ENCODE data around the gene CDK18. TPM values are rescaled to one million over a fixed set of nuclear protein-coding genes. Genes with fewer than 3 reads are reported as not detected.

The CDK18 gene
- total and polyA plus RNA-seq, 2 donors, result 1.8 to 5.4 TPM

DNA sequence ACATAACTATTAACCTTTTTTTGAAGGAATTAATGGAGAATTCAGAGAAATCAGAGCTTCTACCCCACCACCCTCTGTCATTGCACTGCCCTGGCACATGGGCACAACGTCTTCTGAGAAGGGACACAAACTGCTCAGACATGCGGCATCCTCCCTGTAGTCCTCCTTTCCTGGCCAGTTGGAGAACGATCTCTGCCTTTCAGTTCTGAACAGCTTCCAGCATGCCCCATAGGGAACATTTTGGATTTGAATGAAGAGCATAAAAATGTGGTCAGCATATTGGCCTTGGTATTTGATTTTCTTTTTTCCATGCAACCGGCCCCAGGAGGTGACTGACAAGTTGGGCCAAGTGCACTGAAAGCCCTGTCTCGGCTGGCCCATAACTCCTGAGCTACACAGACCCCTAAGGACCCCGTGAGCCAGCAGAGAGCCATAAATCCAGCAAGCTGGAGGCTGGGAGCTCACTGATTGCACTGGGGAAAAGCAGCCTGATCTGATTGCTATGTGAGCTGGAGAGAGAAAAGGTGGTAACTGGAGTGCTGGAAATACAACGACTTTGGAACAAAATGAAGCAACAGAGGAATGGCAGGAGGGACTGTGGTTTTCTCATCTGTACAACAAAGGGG, 37.8 kb upstream of the CDK18 start:
- Histone ChIP-seq H3K4me3 (ENCODE audit: low read length in 2 of 2) (no peak overlapping the region), H3K9me3 (ENCODE audit: control insufficient read depth in 2 of 2, insufficient read depth in 1 of 2, low read length in 1 of 2) (no peaks in the 10 kb centered on the region), H3K4me1 (ENCODE audit: control insufficient read depth in 2 of 2, insufficient read depth in 2 of 2, low read length in 2 of 2) (no peaks in the 10 kb centered on the region), H3K27ac (ENCODE audit: low read depth in 1 of 2, low read length in 1 of 2) (no peak overlapping the region), H3K36me3 (ENCODE audit: control insufficient read depth in 2 of 2, insufficient read depth in 2 of 2, low read length in 1 of 2) (no peaks in the 10 kb centered on the region), H3K27me3 (ENCODE audit: control insufficient read depth in 2 of 2, insufficient read depth in 1 of 2, low read length in 1 of 2) (peaks cover 0 to 34% of the 10 kb centered on the region in 2 donors)
- WGBS, result 64% methylated on average over 7 of the region's 7 CpGs
- no peak for DNase-seq (ENCODE audit: low read depth in 6 of 9, low spot score in 9 of 9)

DNA sequence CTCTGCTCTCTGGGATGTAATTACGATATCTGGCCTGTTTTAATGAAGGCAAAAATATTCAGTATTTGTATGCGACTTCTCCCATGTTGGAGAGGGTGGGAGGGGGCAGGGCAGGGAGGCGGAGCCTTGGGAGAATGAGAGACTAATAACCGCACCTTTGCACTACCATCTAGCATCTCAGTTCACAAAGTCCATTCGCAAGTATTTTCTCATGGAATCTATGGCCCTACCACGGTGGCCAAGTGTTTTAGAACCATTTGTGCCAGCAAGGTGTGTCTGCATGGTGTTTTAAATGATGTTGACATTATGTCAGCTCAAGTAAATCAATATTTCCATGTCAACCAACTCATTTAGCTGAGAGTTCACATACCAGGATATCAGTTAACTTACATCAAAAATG, 34.3 kb upstream of the CDK18 start:
- Histone ChIP-seq H3K4me3 (ENCODE audit: low read length in 2 of 2) (no peak overlapping the region), H3K36me3 (ENCODE audit: control insufficient read depth in 2 of 2, insufficient read depth in 2 of 2, low read length in 1 of 2) (no peaks in the 10 kb centered on the region), H3K27ac (ENCODE audit: low read depth in 1 of 2, low read length in 1 of 2) (no peak overlapping the region), H3K9me3 (ENCODE audit: control insufficient read depth in 2 of 2, insufficient read depth in 1 of 2, low read length in 1 of 2) (peaks cover 0 to 2% of the 10 kb centered on the region in 2 donors), H3K27me3 (ENCODE audit: control insufficient read depth in 2 of 2, insufficient read depth in 1 of 2, low read length in 1 of 2) (peaks cover 0 to 35% of the 10 kb centered on the region in 2 donors), H3K4me1 (ENCODE audit: control insufficient read depth in 2 of 2, insufficient read depth in 2 of 2, low read length in 2 of 2) (no peaks in the 10 kb centered on the region)
- WGBS, result 92% methylated on average over 6 of the region's 6 CpGs
- no peak for DNase-seq (ENCODE audit: low read depth in 6 of 9, low spot score in 9 of 9)

DNA sequence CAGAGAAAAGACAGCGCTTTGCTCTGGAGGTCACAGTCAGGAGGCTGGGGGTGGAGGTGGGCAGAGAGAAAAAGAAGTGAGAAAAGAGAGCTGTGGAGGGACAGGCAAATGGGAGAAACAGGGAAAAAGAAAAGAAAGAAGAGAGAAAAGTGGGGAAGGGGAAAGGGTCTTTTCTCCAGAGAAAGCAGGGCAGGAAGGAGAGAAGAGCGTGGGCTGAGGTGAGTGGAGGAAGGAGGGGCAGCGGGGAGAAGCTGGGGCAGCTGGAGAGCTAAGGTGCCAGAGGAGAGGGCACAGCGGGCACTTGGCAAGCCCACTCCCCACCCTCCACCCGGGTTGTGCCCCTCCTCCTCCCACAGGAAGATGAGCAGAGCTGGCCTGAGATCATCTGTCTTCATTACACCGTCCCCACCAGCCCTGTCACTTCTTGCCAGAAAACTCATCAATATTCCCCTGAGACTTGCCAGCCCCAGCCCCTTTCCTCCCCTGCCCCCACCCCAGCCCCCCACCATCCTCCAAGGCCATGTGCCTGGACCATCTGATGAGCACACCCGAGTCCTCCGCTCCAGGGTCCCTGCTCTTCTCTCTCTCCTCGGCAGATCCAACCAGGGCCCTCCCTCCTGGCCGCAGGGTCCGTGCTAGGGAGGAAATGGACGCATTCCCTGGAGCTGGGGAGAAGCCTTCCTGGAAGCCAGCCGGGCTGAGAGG, 31.6 kb upstream of the CDK18 start:
- WGBS, result 24% methylated on average over 13 of the region's 13 CpGs
- Histone ChIP-seq H3K4me3 (ENCODE audit: low read length in 2 of 2) (no peak overlapping the region), H3K27ac (ENCODE audit: low read depth in 1 of 2, low read length in 1 of 2) (no peak overlapping the region), H3K4me1 (ENCODE audit: control insufficient read depth in 2 of 2, insufficient read depth in 2 of 2, low read length in 2 of 2) (no peaks in the 10 kb centered on the region), H3K9me3 (ENCODE audit: control insufficient read depth in 2 of 2, insufficient read depth in 1 of 2, low read length in 1 of 2) (peaks cover 0 to 2% of the 10 kb centered on the region in 2 donors), H3K27me3 (ENCODE audit: control insufficient read depth in 2 of 2, insufficient read depth in 1 of 2, low read length in 1 of 2) (peaks cover 2 to 23% of the 10 kb centered on the region in 2 donors), H3K36me3 (ENCODE audit: control insufficient read depth in 2 of 2, insufficient read depth in 2 of 2, low read length in 1 of 2) (no peaks in the 10 kb centered on the region)
- no peak for DNase-seq (ENCODE audit: low read depth in 6 of 9, low spot score in 9 of 9)

DNA sequence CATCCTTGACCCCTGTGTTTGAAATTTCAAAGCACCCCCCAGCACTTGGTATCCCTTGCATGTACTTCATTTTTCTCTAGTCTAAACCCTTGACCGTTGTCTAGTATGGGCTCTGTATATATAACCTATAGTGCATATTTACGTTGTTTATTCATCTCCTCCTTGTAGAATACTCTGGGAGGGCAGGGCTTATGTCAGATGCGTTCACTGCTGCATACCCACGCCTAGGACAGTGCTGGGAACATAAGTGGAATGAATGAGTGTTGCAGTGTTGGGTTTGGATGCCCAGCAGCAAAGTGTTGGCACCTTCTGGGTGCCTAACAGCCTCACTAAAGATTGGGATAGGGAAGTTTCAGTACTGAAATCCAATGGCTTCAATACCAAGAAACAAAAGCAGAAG, 31.0 kb upstream of the CDK18 start:
- Histone ChIP-seq H3K36me3 (ENCODE audit: control insufficient read depth in 2 of 2, insufficient read depth in 2 of 2, low read length in 1 of 2) (no peaks in the 10 kb centered on the region), H3K4me3 (ENCODE audit: low read length in 2 of 2) (no peak overlapping the region), H3K9me3 (ENCODE audit: control insufficient read depth in 2 of 2, insufficient read depth in 1 of 2, low read length in 1 of 2) (peaks cover 0 to 2% of the 10 kb centered on the region in 2 donors), H3K27me3 (ENCODE audit: control insufficient read depth in 2 of 2, insufficient read depth in 1 of 2, low read length in 1 of 2) (peaks cover 2 to 20% of the 10 kb centered on the region in 2 donors), H3K4me1 (ENCODE audit: control insufficient read depth in 2 of 2, insufficient read depth in 2 of 2, low read length in 2 of 2) (no peaks in the 10 kb centered on the region), H3K27ac (ENCODE audit: low read depth in 1 of 2, low read length in 1 of 2) (no peak overlapping the region)
- 66% methylated on average over 4 of the region's 4 CpGs for WGBS
- no peak for DNase-seq (ENCODE audit: low read depth in 6 of 9, low spot score in 9 of 9)

- no peaks in the 10 kb centered on the region for H3K4me1 ChIP-seq (ENCODE audit: control insufficient read depth in 2 of 2, insufficient read depth in 2 of 2, low read length in 2 of 2)
- peaks cover 0 to 2% of the 10 kb centered on the region in 2 donors for H3K9me3 ChIP-seq (ENCODE audit: control insufficient read depth in 2 of 2, insufficient read depth in 1 of 2, low read length in 1 of 2)
- H3K36me3 ChIP-seq (ENCODE audit: control insufficient read depth in 2 of 2, insufficient read depth in 2 of 2, low read length in 1 of 2), result no peaks in the 10 kb centered on the region
- peaks cover 2 to 19% of the 10 kb centered on the region in 2 donors for H3K27me3 ChIP-seq (ENCODE audit: control insufficient read depth in 2 of 2, insufficient read depth in 1 of 2, low read length in 1 of 2)
- WGBS, result 94% methylated on average over 7 of the region's 7 CpGs
- no peak overlapping the region for H3K27ac ChIP-seq (ENCODE audit: low read depth in 1 of 2, low read length in 1 of 2)
- H3K4me3 ChIP-seq (ENCODE audit: low read length in 2 of 2), result no peak overlapping the region
- DNase-seq (ENCODE audit: low read depth in 6 of 9, low spot score in 9 of 9), result no peak
Observed at GRCh38 chr1:205473966-205474365, 30.5 kb upstream of the CDK18 start.

DNA sequence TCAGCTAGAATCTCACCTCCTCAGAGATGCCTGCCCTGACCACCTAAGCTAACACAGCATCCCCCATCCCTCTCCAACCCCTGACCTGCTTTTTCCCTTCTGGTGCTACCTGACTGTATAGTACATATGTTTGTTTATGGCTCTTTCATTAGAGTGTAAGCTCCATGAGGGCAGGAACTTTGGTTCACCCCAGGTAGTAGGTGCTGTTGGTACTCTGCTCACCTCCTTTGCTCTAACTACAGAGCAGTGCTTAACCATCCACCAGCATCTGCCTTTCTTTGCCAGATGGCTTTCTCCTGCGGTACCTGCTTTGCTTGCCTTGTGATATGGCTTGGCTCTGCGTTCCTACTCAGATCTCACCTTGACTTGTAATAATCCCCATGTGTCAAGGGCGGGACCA, 29.9 kb upstream of the CDK18 start:
- peaks cover 0 to 2% of the 10 kb centered on the region in 2 donors for H3K9me3 ChIP-seq (ENCODE audit: control insufficient read depth in 2 of 2, insufficient read depth in 1 of 2, low read length in 1 of 2)
- DNase-seq (ENCODE audit: low read depth in 6 of 9, low spot score in 9 of 9), result no peak
- H3K27me3 ChIP-seq (ENCODE audit: control insufficient read depth in 2 of 2, insufficient read depth in 1 of 2, low read length in 1 of 2), result peaks cover 2 to 18% of the 10 kb centered on the region in 2 donors
- H3K27ac ChIP-seq (ENCODE audit: low read depth in 1 of 2, low read length in 1 of 2), result no peak overlapping the region
- 97% methylated on average over 3 of the region's 3 CpGs for WGBS
- H3K4me1 ChIP-seq (ENCODE audit: control insufficient read depth in 2 of 2, insufficient read depth in 2 of 2, low read length in 2 of 2), result no peaks in the 10 kb centered on the region
- no peak overlapping the region for H3K4me3 ChIP-seq (ENCODE audit: low read length in 2 of 2)
- H3K36me3 ChIP-seq (ENCODE audit: control insufficient read depth in 2 of 2, insufficient read depth in 2 of 2, low read length in 1 of 2), result no peaks in the 10 kb centered on the region

- H3K4me1 ChIP-seq (ENCODE audit: control insufficient read depth in 2 of 2, insufficient read depth in 2 of 2, low read length in 2 of 2), result peaks cover 0 to 5% of the 10 kb centered on the region in 2 donors
- H3K4me3 ChIP-seq (ENCODE audit: low read length in 2 of 2), result no peak overlapping the region
- WGBS, result 100% methylated on average over 1 of the region's 1 CpG
- DNase-seq (ENCODE audit: low read depth in 6 of 9, low spot score in 9 of 9), result no peak
- no peaks in the 10 kb centered on the region for H3K36me3 ChIP-seq (ENCODE audit: control insufficient read depth in 2 of 2, insufficient read depth in 2 of 2, low read length in 1 of 2)
- peaks cover 0 to 2% of the 10 kb centered on the region in 2 donors for H3K9me3 ChIP-seq (ENCODE audit: control insufficient read depth in 2 of 2, insufficient read depth in 1 of 2, low read length in 1 of 2)
- peaks cover 2 to 23% of the 10 kb centered on the region in 2 donors for H3K27me3 ChIP-seq (ENCODE audit: control insufficient read depth in 2 of 2, insufficient read depth in 1 of 2, low read length in 1 of 2)
- no peak overlapping the region for H3K27ac ChIP-seq (ENCODE audit: low read depth in 1 of 2, low read length in 1 of 2)
Observed at GRCh38 chr1:205475855-205476254, 28.6 kb upstream of the CDK18 start.

DNA sequence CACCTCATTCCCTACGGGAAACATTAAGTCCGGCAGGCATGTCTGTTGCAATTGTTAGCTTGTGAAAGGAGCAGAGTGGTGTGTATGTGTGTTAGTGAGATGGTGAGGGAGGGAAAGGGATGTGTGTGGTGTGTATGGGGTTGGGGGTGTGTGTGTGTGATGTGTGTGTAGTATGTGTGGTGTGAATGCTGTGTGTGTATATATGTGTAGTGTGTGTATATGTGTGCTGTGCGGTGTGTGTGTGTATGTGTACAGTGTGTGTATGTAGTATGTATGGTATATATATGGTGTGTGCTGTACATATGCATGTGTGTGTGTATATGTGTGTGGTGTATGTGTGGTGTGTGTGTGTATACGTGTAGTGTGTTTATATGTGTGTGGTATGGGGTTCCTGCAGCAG, 27.8 kb upstream of the CDK18 start:
- Histone ChIP-seq H3K4me3 (ENCODE audit: low read length in 2 of 2) (no peak overlapping the region), H3K27ac (ENCODE audit: low read depth in 1 of 2, low read length in 1 of 2) (no peak overlapping the region), H3K9me3 (ENCODE audit: control insufficient read depth in 2 of 2, insufficient read depth in 1 of 2, low read length in 1 of 2) (peaks cover 0 to 2% of the 10 kb centered on the region in 2 donors), H3K27me3 (ENCODE audit: control insufficient read depth in 2 of 2, insufficient read depth in 1 of 2, low read length in 1 of 2) (peaks cover 3 to 30% of the 10 kb centered on the region in 2 donors), H3K4me1 (ENCODE audit: control insufficient read depth in 2 of 2, insufficient read depth in 2 of 2, low read length in 2 of 2) (peaks cover 0 to 10% of the 10 kb centered on the region in 2 donors), H3K36me3 (ENCODE audit: control insufficient read depth in 2 of 2, insufficient read depth in 2 of 2, low read length in 1 of 2) (no peaks in the 10 kb centered on the region)
- DNase-seq (ENCODE audit: low read depth in 6 of 9, low spot score in 9 of 9), result no peak
- 97% methylated on average over 4 of the region's 4 CpGs for WGBS

DNA sequence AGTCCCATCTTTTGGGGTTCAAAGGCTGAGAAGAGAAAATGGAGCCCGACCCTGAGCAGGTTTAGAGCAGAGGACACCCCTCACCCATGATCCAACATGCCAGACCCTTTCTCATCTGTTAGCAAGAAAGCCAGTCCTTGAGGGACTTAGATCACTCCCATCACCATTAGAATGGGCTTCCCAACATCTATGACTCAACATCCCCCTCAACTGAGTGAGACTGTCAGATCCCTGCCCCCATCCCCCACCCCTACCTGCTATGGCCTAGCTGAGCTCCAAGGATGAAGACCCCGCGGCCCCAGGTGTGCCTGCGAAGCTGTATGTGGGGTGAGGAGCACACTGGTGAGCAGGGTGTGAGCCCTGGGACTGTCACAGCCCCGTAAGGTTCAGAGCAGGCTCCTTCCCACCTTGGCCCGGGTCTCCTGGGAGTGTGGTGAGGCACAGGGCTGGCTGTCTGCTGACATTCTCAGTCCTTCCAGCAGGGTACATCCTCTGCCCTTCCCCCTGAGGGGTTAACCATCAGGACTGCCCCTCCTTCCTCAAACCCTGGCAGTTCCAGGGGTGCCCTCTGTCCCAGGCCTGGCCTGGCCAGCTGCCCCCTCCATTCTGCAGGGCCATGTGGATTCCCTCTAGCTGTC, 27.2 kb upstream of the CDK18 start:
- 83% methylated on average over 6 of the region's 6 CpGs for WGBS
- Histone ChIP-seq H3K4me1 (ENCODE audit: control insufficient read depth in 2 of 2, insufficient read depth in 2 of 2, low read length in 2 of 2) (peaks cover 0 to 10% of the 10 kb centered on the region in 2 donors), H3K36me3 (ENCODE audit: control insufficient read depth in 2 of 2, insufficient read depth in 2 of 2, low read length in 1 of 2) (no peaks in the 10 kb centered on the region), H3K27me3 (ENCODE audit: control insufficient read depth in 2 of 2, insufficient read depth in 1 of 2, low read length in 1 of 2) (peaks cover 8 to 36% of the 10 kb centered on the region in 2 donors), H3K9me3 (ENCODE audit: control insufficient read depth in 2 of 2, insufficient read depth in 1 of 2, low read length in 1 of 2) (peaks cover 0 to 2% of the 10 kb centered on the region in 2 donors), H3K27ac (ENCODE audit: low read depth in 1 of 2, low read length in 1 of 2) (no peak overlapping the region), H3K4me3 (ENCODE audit: low read length in 2 of 2) (no peak overlapping the region)
- DNase-seq (ENCODE audit: low read depth in 6 of 9, low spot score in 9 of 9), result no peak

Measured in thymus (tissue), 11 donors.